Kidney epithelial cell (primary cell): ENCODE data around the gene OBP2B. TPM values are rescaled to one million over a fixed set of nuclear protein-coding genes. Genes with fewer than 3 reads are reported as not detected.
"Not testable (repeated sequence)": the region's sequence is repeated elsewhere in the genome, so short reads cannot be mapped to it uniquely, and the experiment has no call there.

Experiments
- DNase-seq: peaks from one replicate; pipeline ENCODE4 v3.0.0-alpha.2; 2010; ENCODE audit warnings: low read depth
- H3K27me3 ChIP-seq: 2 replicates; pipeline ENCODE4 v1.6.0; 2011; ENCODE audit warnings: low read length; ENCODE audit not compliant: control insufficient read depth, insufficient read depth
- H3K36me3 ChIP-seq: 2 replicates; pipeline ENCODE4 v1.5.1; 2011; ENCODE audit warnings: low read length; ENCODE audit not compliant: control insufficient read depth, insufficient read depth
- H3K4me3 ChIP-seq: 2 replicates; pipeline ENCODE4 v1.5.1; 2011; ENCODE audit warnings: low read depth, mild to moderate bottlenecking, control low read depth, low read length
- CTCF ChIP-seq: IDR thresholded peaks from 2 replicates; pipeline ENCODE4 v1.5.1; 2011; ENCODE audit warnings: mild to moderate bottlenecking, moderate library complexity, low read length, control low read depth, inconsistent platforms; ENCODE audit not compliant: insufficient read depth, poor library complexity, severe bottlenecking
- total RNA-seq: library from RNA; depleted of rRNA; stranded (reverse); fragments of >200 nt; gene quantifications from 2 replicates; pipeline ENCODE4 v1.2.3, GENCODE V29; 2015

Gene OBP2B
- total RNA-seq = not detected in 2 replicates

DNA sequence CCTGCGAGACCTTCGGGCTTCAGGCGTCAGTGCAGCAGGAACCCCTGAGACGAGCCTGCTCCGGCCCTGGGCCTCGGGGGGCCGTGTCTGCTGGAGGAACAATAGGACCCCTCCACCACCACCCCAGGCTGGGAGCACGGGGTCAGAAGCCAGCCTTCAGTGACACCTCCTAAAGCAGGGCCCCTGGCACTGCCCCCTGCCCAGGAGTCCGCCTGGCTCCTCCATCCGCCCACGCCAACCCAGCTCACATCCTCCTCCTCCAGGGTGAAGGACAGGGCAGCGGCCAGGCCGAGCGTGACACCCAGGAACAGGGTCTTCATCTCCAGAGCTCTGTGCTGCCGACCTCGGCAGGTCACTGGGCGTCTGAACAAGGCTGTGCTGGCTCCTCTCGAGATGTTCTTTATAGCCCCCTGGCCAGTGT lies at the start of gene OBP2B:
Gene OBP2B (minus strand): TSS at position 371 of the 421 bp plus-strand sequence. CDS start 51 bp downstream, at position 320.
- not testable (repeated sequence) for H3K4me3 ChIP-seq, H3K36me3 ChIP-seq, H3K27me3 ChIP-seq, DNase-seq

DNA sequence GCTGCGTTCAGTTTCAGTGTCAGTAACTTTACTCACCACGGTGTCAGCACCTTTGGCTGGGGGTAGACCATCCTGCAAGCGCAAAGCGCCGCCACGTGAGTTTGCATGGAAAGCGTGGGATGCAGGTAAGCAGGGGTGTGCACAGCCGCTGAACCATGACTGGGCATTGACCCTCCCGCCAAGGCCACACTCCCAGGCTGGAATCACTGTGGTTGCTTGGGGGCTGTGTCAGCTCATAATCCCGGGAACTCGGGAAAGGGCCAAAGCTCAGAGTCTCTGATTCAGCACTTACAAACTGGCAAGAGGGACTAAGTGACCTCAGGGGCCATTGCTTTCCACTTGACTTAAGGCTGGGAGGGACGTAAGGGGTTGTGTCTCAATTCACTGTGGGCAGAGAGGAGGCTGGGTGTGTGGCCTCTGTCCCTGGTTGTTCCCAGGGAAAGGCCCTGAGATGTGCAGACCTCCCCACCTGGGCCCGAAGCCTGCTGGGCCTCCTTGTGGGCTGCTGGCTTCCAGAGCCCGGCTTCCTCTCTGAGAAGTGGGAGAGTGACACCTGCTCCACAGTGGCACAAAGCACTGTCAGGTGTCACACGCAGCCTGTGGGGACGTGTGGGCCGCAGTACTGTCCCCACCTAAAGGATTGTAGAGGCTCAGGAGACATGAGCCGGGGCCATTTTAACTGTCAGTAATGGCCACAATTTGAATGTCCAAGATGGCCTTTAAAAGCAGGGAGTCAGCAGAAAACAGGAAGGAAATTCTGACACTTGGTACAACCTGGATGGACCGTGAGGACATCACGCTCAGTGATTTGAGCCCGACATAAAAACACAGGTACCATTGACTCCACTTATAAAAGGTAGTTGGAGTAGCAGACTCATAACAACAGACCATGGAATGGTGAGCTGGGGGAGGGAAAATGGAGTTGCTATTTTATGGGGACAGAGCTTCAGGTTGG lies 49.3 kb upstream of the OBP2B start:
- DNase-seq = no peak
- no peak for TF ChIP-seq CTCF
- Histone ChIP-seq H3K4me3 (no peak overlapping the region), H3K27me3 (no peaks in the 10 kb centered on the region), H3K36me3 (no peaks in the 10 kb centered on the region)

DNA sequence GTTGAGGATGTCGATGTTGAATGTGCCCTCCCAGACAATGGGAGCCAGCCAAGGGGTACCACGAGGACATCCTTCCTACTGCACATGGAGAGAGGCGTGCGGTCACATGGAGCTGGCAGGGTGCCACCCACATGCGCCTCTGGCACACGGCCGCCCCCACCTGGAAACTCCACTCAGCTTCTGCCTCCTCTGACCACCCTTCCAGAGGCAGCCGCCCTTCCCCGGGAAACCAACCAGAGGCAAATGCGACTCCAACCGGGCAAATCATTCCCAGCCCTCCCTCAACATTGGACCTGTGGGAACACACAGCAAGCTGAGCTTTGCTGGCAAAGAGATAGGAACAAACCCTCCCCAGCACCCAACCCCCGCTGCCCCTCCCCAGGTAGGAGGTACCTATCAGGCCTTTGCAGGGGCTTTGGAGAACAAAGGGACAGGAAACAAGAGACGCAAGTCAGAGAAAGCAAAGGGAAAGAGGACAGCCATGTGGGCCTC lies 48.5 kb upstream of the OBP2B start:
- no peak for TF ChIP-seq CTCF
- H3K27me3 ChIP-seq = no peaks in the 10 kb centered on the region
- no peak for DNase-seq
- no peak overlapping the region for H3K4me3 ChIP-seq
- no peaks in the 10 kb centered on the region for H3K36me3 ChIP-seq

DNA sequence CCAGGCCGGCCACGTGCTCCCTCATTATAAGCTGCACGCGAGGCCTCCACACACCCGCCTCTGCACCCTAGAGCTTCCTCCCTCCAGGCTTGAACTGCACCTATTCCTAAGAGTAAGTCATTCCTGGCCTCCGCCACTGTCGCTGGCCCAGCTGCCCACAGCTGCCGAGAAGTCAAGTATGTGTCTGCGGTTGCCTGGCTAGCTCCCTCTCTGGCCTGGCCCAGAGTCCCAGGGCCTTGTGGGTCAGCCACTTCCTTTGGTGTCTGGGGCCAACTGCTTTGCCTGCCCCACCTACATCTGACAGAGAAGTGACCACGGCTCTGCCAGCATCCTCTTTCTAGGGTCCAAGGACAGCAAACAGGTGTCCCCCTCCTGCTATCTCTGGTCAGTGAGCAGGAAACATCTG lies 47.6 kb upstream of the OBP2B start:
- DNase-seq = no peak
- no peaks in the 10 kb centered on the region for H3K27me3 ChIP-seq
- H3K4me3 ChIP-seq = no peak overlapping the region
- no peak for TF ChIP-seq CTCF
- H3K36me3 ChIP-seq = no peaks in the 10 kb centered on the region

GRCh38 chr9:133256136-133256461 lies 47.0 kb upstream of the OBP2B start:
- no peak for DNase-seq
- H3K36me3 ChIP-seq = no peaks in the 10 kb centered on the region

More at GRCh38 chr9:133256136-133256461, 47.0 kb upstream of the OBP2B start:
- TF ChIP-seq CTCF = no peak
- no peak overlapping the region for H3K4me3 ChIP-seq
- H3K27me3 ChIP-seq = no peaks in the 10 kb centered on the region
